Chondrocyte (in vitro differentiated cells): ENCODE measurements around the gene PCTP. TPM values are rescaled to one million over a fixed set of nuclear protein-coding genes. Genes with fewer than 3 reads are reported as not detected.

Experiments used
- DNase-seq: peaks from one replicate; pipeline ENCODE4 v3.0.0; 2021; ENCODE audit warnings: mixed read lengths, low spot score
- H3K27ac Mint-ChIP-seq: one replicate; pipeline ENCODE4 v1.8.0; 2021; ENCODE audit warnings: mild to moderate bottlenecking, moderate library complexity, mixed read lengths; ENCODE audit not compliant: unreplicated experiment
- H3K27me3 Mint-ChIP-seq: 2 replicates; pipeline ENCODE4 v1.8.0; 2021; ENCODE audit warnings: low read depth, mixed read lengths
- H3K36me3 Mint-ChIP-seq: 2 replicates; pipeline ENCODE4 v1.8.0; 2021; ENCODE audit warnings: low read depth, mixed read lengths
- H3K4me1 Mint-ChIP-seq: 2 replicates; pipeline ENCODE4 v1.8.0; 2021; ENCODE audit warnings: low read depth, mild to moderate bottlenecking, mixed read lengths
- H3K4me3 Mint-ChIP-seq: one replicate; pipeline ENCODE4 v1.8.0; 2021; ENCODE audit warnings: mild to moderate bottlenecking, moderate library complexity, mixed read lengths; ENCODE audit not compliant: unreplicated experiment
- H3K9me3 Mint-ChIP-seq: 2 replicates; pipeline ENCODE4 v1.8.0; 2021; ENCODE audit warnings: low read depth, mixed read lengths
- CTCF ChIP-seq: fragments of 200-600 bp; sonication (generic); IDR thresholded peaks from 2 replicates; pipeline ENCODE4 v1.5.0; 2021; ENCODE audit warnings: antibody characterized with exemption, mild to moderate bottlenecking, moderate library complexity
- total RNA-seq: library from RNA; stranded (reverse); gene quantifications from 3 replicates; pipeline ENCODE4 v1.2.1, GENCODE V29; 2021

The PCTP gene
- total RNA-seq, 1 donor from 2014 or later: 8.8 TPM

DNA sequence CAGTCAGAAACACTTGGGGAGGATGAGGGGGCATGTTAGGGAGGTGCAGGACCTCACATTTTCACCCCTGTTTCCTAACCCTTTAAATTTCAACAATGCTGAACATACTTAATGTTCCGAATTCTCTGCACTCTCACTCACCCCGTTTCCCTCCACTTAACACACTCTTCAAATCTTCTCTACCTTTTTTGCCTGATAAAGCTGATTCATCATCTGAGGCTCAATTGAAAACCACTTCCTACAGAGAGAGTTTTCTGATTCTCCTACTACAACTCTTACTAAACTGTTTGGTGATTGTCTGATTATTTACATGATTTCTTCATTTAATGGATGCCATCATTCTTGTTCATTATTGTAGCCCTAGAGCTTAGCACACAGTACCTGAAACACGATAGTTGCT is 42.4 kb downstream of the PCTP start:
- no peak overlapping the region for H3K4me3 Mint-ChIP-seq
- no peak for TF ChIP-seq CTCF
- H3K4me1 Mint-ChIP-seq: no peaks in the 10 kb centered on the region
- H3K9me3 Mint-ChIP-seq: peaks cover 4% of the 10 kb centered on the region
- no peak overlapping the region for H3K27ac Mint-ChIP-seq
- no peaks in the 10 kb centered on the region for H3K27me3 Mint-ChIP-seq
- no peaks in the 10 kb centered on the region for H3K36me3 Mint-ChIP-seq
- no peak for DNase-seq

GRCh38 chr17:55794725-55795482 is 44.1 kb downstream of the PCTP start:
- Mint-ChIP-seq H3K27me3 (no peaks in the 10 kb centered on the region), H3K27ac (no peak overlapping the region), H3K4me1 (no peaks in the 10 kb centered on the region), H3K4me3 (no peak overlapping the region), H3K36me3 (no peaks in the 10 kb centered on the region), H3K9me3 (peaks cover 14% of the 10 kb centered on the region)
- DNase-seq: no peak
- no peak for TF ChIP-seq CTCF

DNA sequence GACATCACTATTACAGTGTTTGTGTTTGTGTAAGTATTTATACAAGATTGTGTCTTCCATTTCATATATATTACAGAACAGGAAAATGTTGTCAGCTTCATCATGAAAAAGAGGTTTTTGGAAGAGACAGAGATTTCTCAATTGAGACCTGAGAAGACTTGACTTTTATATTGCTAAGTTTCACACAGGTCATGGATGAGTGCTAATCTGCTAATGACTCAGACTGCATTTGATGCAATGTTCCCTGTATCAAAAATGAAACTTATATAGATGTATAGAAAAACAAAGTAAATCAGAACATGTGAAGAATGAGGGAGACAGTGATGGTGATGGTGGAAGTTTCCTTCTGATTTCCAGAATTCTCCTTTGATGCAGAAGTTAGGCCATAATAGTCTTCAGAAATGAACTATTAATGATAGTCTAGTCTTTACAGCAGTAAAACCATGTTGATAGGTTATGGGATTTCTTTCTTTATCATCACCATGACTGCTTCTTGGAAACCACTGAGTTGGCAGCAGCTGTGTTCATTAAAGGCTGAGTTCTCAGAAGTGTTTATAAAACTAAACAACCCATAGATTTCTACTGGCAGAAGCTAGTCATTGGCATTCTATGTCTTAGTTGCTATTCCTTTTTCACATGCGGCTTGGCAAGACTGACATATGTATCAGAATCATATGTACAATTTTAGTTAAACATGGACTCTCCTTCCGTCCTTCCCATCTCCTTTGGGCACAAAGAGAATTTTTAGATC is 56.1 kb downstream of the PCTP start:
- H3K36me3 Mint-ChIP-seq: no peaks in the 10 kb centered on the region

GRCh38 chr17:55811536-55811935 is 60.7 kb downstream of the PCTP start:
- no peaks in the 10 kb centered on the region for H3K36me3 Mint-ChIP-seq
- H3K27me3 Mint-ChIP-seq: no peaks in the 10 kb centered on the region
- peaks cover 13% of the 10 kb centered on the region for H3K4me1 Mint-ChIP-seq
- H3K27ac Mint-ChIP-seq: no peak overlapping the region
- H3K4me3 Mint-ChIP-seq: no peak overlapping the region
- H3K9me3 Mint-ChIP-seq: peaks cover 2% of the 10 kb centered on the region
- no peak for TF ChIP-seq CTCF
- no peak for DNase-seq

More for the DNA sequence above, 56.1 kb downstream of the PCTP start:
- TF ChIP-seq CTCF: no peak
- Mint-ChIP-seq H3K27me3 (no peaks in the 10 kb centered on the region), H3K4me1 (no peaks in the 10 kb centered on the region), H3K9me3 (peaks cover 20% of the 10 kb centered on the region), H3K27ac (no peak overlapping the region), H3K4me3 (no peak overlapping the region)
- no peak for DNase-seq

DNA sequence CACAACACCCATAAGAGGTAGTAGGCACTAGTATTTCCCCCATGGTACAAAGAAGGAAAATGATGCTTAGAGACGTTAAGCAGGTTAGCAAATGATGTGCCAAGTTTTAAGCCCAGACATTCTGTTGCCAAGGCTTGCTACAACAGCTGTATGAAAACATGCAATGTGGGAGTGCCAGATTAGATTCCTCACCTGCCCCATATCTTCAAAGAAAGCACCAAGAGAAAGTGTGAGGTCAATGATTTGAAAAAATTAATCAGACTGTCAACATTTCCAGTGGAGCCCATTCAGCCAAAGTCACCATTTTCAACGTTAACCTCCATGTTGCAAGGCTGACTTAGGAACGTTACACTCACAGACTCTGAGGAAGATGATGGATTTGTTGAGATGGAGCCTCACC is 61.5 kb downstream of the PCTP start:
- H3K27ac Mint-ChIP-seq: no peak overlapping the region
- H3K9me3 Mint-ChIP-seq: peaks cover 2% of the 10 kb centered on the region
- peaks cover 17% of the 10 kb centered on the region for H3K4me1 Mint-ChIP-seq
- no peaks in the 10 kb centered on the region for H3K27me3 Mint-ChIP-seq
- DNase-seq: no peak
- H3K4me3 Mint-ChIP-seq: no peak overlapping the region
- no peaks in the 10 kb centered on the region for H3K36me3 Mint-ChIP-seq
- TF ChIP-seq CTCF: no peak
